AG04449 (cell line): ENCODE measurements around the gene NOA1.
A peak's percentile ranks its signal among the peaks of the same experiment; 100 is the strongest.

Experiments
- CTCF ChIA-PET: fragments of 350-600 bp; formaldehyde crosslinking; extraction: SDS; loops from one replicate; lab custom pipeline; 2021; ENCODE audit warnings: antibody characterized with exemption; lab: Yijun Ruan, JAX
- POLR2A ChIA-PET: fragments of 400-600, 350-600 bp; formaldehyde crosslinking; extraction: SDS; loops from one replicate; lab custom pipeline; 2020; ENCODE audit warnings: antibody characterized with exemption, inconsistent platforms; lab: Yijun Ruan, JAX
- DNase-seq: peaks from one replicate; pipeline ENCODE4 v3.0.0-alpha.2; 2010; ENCODE audit warnings: low read depth, low spot score
- H3K4me3 ChIP-seq: 2 replicates; pipeline ENCODE4 v1.5.1; 2011; ENCODE audit warnings: low read depth, mild to moderate bottlenecking, control low read depth, low read length
- CTCF ChIP-seq: IDR thresholded peaks from one replicate; pipeline ENCODE4 v1.5.1; 2011; ENCODE audit warnings: mild to moderate bottlenecking, moderate library complexity, low read length, control low read depth, inconsistent platforms; ENCODE audit not compliant: insufficient read depth; ENCODE audit errors: missing control alignments

NOA1 gene

GRCh38 chr4:56995525-56995924, 18.1 kb upstream of the NOA1 start:
- no peak overlapping the region for H3K4me3 ChIP-seq
- TF ChIP-seq CTCF: no peak
- no peak for DNase-seq
- ChIA-PET CTCF (interaction anchor here (1.1 kb wide), 1 partner anchor 12 kb away, joined by 3 read pairs; no protein-coding TSS in a partner anchor), POLR2A (no interaction called here)

GRCh38 chr4:56990109-56990905, 12.9 kb upstream of the NOA1 start:
- no peak for DNase-seq
- CTCF ChIA-PET: interaction anchor here (0.6 to 1.3 kb wide), 2 partner anchors 8 to 527 kb away, joined by 3 read pairs; no protein-coding TSS in a partner anchor
- POLR2A ChIA-PET: no interaction called here
- no peak for TF ChIP-seq CTCF
- no peak overlapping the region for H3K4me3 ChIP-seq

- TF ChIP-seq CTCF: no peak
- ChIA-PET POLR2A (no interaction called here), CTCF (interaction anchor here (2.5 kb wide), 1 partner anchor 8 kb away, joined by 8 read pairs; the partner anchor contains the start of gene POLR2B)
- no peak overlapping the region for H3K4me3 ChIP-seq
- DNase-seq: no peak
Measured at GRCh38 chr4:56986952-56987351, 9.5 kb upstream of the NOA1 start.

- TF ChIP-seq CTCF: no peak
- DNase-seq: no peak
- POLR2A ChIA-PET: no interaction called here
- CTCF ChIA-PET: no interaction called here
- no peak overlapping the region for H3K4me3 ChIP-seq
Measured at GRCh38 chr4:56986192-56986591, 8.8 kb upstream of the NOA1 start.

GRCh38 chr4:56981795-56982201, 4.4 kb upstream of the NOA1 start:
- ChIA-PET CTCF (interaction anchor here (1.4 to 1.5 kb wide), 2 partner anchors 9 to 181 kb away, joined by 3 to 5 read pairs; no protein-coding TSS in a partner anchor), POLR2A (no interaction called here)
- DNase-seq: no peak
- no peak for TF ChIP-seq CTCF
- H3K4me3 ChIP-seq: no peak overlapping the region

GRCh38 chr4:56979421-56980072, 2.1 kb upstream of the NOA1 start:
- no peak for DNase-seq
- CTCF ChIA-PET: interaction anchor here (0.6 to 1.6 kb wide), 3 partner anchors 9 to 184 kb away, joined by 3 to 8 read pairs (median 5); no protein-coding TSS in a partner anchor
- POLR2A ChIA-PET: interaction anchor here (0.6 to 0.9 kb wide), 2 partner anchors 12 to 122 kb away, joined by 3 read pairs; no protein-coding TSS in a partner anchor
- no peak for TF ChIP-seq CTCF
- H3K4me3 ChIP-seq: peak overlapping the region; percentile 99
